Aorta (tissue), 5 donors: ENCODE measurements around the gene SLC25A26. TPM values are rescaled to one million over a fixed set of nuclear protein-coding genes. Genes with fewer than 3 reads are reported as not detected.
A peak's percentile ranks its signal among the peaks of the same experiment; 100 is the strongest.

Experiments
- ATAC-seq: fragments of 200-7000 bp; cut with Tn5 transposase; one replicate; pipeline ENCODE4 v1.9.1; 2022; ENCODE audit warnings: moderate library complexity; ENCODE audit not compliant: low FRiP score
- DNase-seq, 2 donors: peaks; one replicate each; pipeline ENCODE4 v3.0.0-alpha.2; 2020
- H3K27ac ChIP-seq, 2 donors: one replicate each; pipeline ENCODE4 v1.5.1; 2013; ENCODE audit warnings: low read length in 2 of 2, mild to moderate bottlenecking in 2 of 2, moderate library complexity in 2 of 2, control low read depth in 1 of 2, inconsistent platforms in 1 of 2, low read depth in 1 of 2
- H3K27me3 ChIP-seq, 2 donors: one replicate each; pipeline ENCODE4 v1.6.1; 2013; ENCODE audit warnings: control low read depth in 1 of 2, low read length in 1 of 2, mild to moderate bottlenecking in 1 of 2, moderate library complexity in 1 of 2; ENCODE audit not compliant: insufficient read depth in 2 of 2, control insufficient read depth in 1 of 2
- H3K36me3 ChIP-seq, 2 donors: one replicate each; pipeline ENCODE4 v1.6.1; 2013; ENCODE audit warnings: control low read depth in 1 of 2, low read length in 1 of 2, mild to moderate bottlenecking in 1 of 2; ENCODE audit not compliant: insufficient read depth in 2 of 2, control insufficient read depth in 1 of 2
- H3K4me1 ChIP-seq, 2 donors: one replicate each; pipeline ENCODE4 v1.6.1; 2013; ENCODE audit warnings: low read length in 2 of 2, control low read depth in 1 of 2, mild to moderate bottlenecking in 1 of 2, moderate library complexity in 1 of 2; ENCODE audit not compliant: insufficient read depth in 2 of 2, control insufficient read depth in 1 of 2
- H3K4me3 ChIP-seq, 2 donors: one replicate each; pipeline ENCODE4 v1.5.1; 2013; ENCODE audit warnings: low read length in 2 of 2, control low read depth in 1 of 2, mild to moderate bottlenecking in 1 of 2
- H3K9me3 ChIP-seq: one replicate; pipeline ENCODE4 v1.6.1; 2013; ENCODE audit warnings: mild to moderate bottlenecking, low read length; ENCODE audit not compliant: control insufficient read depth
- WGBS, 2 donors: extraction: QIAGEN DNeasy Blood & Tissue Kit; methylation state at CpG; one replicate each; pipeline ENCODE4 v1.1.7; 2013; 5-methylcytosine and 5-hydroxymethylcytosine counted together
- intact Hi-C, 2 donors: fragments of 100-400 bp; cut with DNase I; formaldehyde crosslinking; loops; one replicate each; pipeline versions ENCODE4 v1.14.2 to v1.15.0; 2022
- polyA plus RNA-seq, 2 donors: library from polyadenylated mRNA; stranded (reverse); fragments of 200-250 nt; gene quantifications; one replicate each; pipeline ENCODE4 v1.2.3, GENCODE V29; 2013
- total RNA-seq, 2 donors: library from RNA; stranded (reverse); fragmentation: NEBNext Ultra II Directional; extraction: Animal tissue kit (Norgen Biotek cat#: 25700); gene quantifications; one replicate each; pipeline ENCODE4 v1.2.1, GENCODE V29; 2021
- donor health status: healthy with polysubstance abuse.
- donor health status: Bipolar disorder and iron deficiency.
- donor health status: DM: no; HTN: no; CAD: no.
- donor health status: DM: no; HTN: no; CAD: no.
- donor health status: DM: yes; HTN: yes; CAD: no.

SLC25A26 gene
- total and polyA plus RNA-seq, 4 donors: 14.9 to 17.5 (median 16.7) TPM

DNA sequence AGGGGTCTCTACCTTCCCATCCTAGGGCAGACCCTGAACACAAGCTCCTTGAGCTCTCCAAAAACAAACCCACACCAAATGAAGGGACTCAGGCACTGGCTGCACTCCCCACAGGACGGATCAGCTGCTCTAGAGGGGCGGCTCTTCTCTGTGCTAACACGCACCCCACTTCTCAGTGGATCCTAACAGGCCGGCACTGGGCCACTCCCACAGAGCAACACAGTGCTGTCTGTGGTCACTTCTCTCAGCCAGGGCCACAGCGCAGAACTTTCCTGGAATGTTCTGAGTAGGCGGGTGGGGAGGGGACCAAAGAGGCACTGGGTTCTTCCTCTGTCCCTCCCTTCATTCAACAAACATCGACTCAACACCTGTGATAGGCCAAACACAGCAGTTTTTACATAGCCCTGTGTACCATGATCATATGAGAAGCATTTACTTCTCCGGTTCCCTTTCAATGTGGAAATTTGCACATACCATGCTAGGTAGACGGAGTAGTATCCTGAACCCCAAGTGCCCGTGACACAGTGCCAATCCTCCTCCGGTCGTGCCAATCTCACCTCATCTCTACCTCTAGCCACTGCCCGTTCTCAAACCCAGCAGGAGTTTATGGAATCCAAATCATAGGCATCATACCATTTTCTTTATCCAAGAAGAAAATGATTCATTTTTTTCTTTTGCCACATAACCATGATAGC is 181.9 kb downstream of the SLC25A26 start:
- 39 to 44% methylated on average over 13 of the region's 13 CpGs for WGBS, 2 donors
- intact Hi-C loops: loop anchor here (10.0 kb wide), 4 partner anchors 128 to 222 kb away; no protein-coding TSS in a partner anchor
- Histone ChIP-seq H3K36me3 (no peaks in the 10 kb centered on the region), H3K4me1 (peaks cover 0 to 4% of the 10 kb centered on the region in 2 donors), H3K9me3 (no peaks in the 10 kb centered on the region), H3K27ac (peak overlapping the region in 1 of 2 donors; percentile 53), H3K27me3 (no peaks in the 10 kb centered on the region), H3K4me3 (no peak overlapping the region)
- ATAC-seq (peak; percentile 36), DNase-seq (no peak)

DNA sequence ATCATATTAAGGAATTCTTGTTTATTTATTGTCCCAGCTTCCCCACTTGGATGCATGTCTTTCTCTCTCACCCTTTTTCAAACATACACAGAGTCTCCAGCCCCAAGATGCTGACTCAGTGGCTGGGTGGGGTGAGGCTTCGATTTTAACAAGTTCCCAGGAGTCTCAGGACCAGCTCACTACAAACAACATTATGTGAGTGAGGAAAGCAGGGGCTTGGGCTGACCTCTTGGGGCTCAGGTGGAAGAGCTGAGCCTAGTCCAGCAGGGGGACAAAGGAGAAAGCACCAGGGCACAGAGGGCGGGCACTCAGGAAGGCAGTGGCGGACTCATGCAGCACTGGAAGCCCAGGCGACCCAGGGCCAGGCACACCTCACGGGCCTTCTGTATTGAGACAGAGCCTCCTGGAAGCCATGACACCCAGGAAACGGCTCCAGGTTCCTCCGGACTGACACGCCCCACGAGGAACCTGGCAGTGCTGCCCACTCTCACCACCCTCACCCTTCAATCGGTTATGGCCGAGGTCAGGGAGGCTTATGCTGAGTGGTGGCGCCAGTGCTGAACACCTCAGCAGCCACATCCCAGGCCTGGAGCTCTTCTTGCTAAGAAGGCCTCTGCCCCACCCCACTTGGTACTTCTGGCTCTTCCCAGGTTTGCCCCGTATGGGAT is 182.7 kb downstream of the SLC25A26 start:
- no peaks in the 10 kb centered on the region for H3K36me3 ChIP-seq
- no peak overlapping the region for H3K4me3 ChIP-seq
- peak overlapping the region in 1 of 2 donors; percentile 11 for H3K27ac ChIP-seq
- H3K27me3 ChIP-seq: no peaks in the 10 kb centered on the region
- ATAC-seq (no peak), DNase-seq (no peak)
- 66 to 73% methylated on average over 13 of the region's 13 CpGs for WGBS, 2 donors
- peaks cover 0 to 4% of the 10 kb centered on the region in 2 donors for H3K4me1 ChIP-seq
- intact Hi-C loops: loop anchor here (10.0 kb wide), 4 partner anchors 129 to 221 kb away; no protein-coding TSS in a partner anchor
- no peaks in the 10 kb centered on the region for H3K9me3 ChIP-seq

- DNase-seq: no peak
These were observed 183.4 kb downstream of the SLC25A26 start for GRCh38 chr3:66404197-66404596.

DNA sequence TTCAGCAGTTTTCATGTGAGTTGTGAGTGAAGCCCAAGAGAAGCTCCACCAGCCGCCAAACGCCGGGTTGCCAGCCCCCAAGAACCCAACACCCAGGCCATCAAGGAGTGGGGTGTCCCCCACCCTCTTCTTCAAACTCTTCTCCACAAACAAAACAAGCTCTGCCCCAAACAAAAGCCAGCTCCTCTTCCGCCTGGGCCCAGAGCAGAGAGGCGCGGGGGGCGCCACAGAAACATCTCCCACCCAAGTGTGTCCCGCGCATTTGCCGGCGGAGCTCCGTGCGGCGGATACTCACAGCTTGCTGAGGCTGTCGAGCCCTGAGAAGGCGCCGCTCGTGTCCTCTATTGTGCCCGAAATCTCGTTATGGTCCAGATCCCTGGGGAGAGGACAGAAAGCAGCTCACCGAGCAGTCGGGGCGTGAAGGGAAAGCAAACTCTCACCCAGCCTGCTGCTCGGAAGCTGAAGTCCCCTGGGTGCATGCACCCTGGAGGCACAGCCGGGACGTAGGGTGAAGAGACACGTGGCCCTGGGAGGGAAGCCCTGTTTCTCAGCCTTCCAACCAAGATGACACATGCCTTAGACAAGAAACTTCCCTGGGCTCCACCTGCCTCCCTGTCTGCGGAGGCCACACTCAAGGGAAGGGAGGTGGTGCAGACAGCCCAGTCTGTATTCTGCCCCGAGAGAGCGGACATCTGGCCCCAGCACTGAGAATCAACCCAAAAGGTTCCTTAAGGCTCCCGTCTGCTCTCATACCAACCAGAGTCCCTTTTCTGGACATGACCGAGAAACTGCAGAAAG is 184.3 kb downstream of the SLC25A26 start:
- 71% methylated on average over 32 of the region's 32 CpGs for WGBS, 2 donors
- intact Hi-C loops: loop anchor here (5.0 to 10.0 kb wide), 7 partner anchors 37 to 412 kb away; no protein-coding TSS in a partner anchor
- no peaks in the 10 kb centered on the region for H3K9me3 ChIP-seq
- DNase-seq (no peak), ATAC-seq (no peak)
- no peaks in the 10 kb centered on the region for H3K27me3 ChIP-seq
- H3K36me3 ChIP-seq: peaks cover 0 to 2% of the 10 kb centered on the region in 2 donors
- no peak overlapping the region for H3K4me3 ChIP-seq
- peak overlapping the region; percentile 3 to 90 for H3K27ac ChIP-seq
- H3K4me1 ChIP-seq: peaks cover 0 to 4% of the 10 kb centered on the region in 2 donors

More at GRCh38 chr3:66404197-66404596, 183.4 kb downstream of the SLC25A26 start:
- Histone ChIP-seq H3K4me3 (no peak overlapping the region), H3K36me3 (no peaks in the 10 kb centered on the region), H3K4me1 (peaks cover 0 to 4% of the 10 kb centered on the region in 2 donors), H3K9me3 (no peaks in the 10 kb centered on the region), H3K27me3 (no peaks in the 10 kb centered on the region), H3K27ac (no peak overlapping the region)
- intact Hi-C loops: loop anchor here (10.0 kb wide), 4 partner anchors 129 to 221 kb away; no protein-coding TSS in a partner anchor
- 37 to 47% methylated on average over 15 of the region's 15 CpGs for WGBS, 2 donors
- no peak for ATAC-seq

GRCh38 chr3:66405701-66406091 is 184.9 kb downstream of the SLC25A26 start:
- H3K4me1 ChIP-seq: peaks cover 0 to 4% of the 10 kb centered on the region in 2 donors
- 7 to 12% methylated on average over 11 of the region's 11 CpGs for WGBS, 2 donors
- ATAC-seq: peak; percentile 50
- peaks cover 0 to 2% of the 10 kb centered on the region in 2 donors for H3K36me3 ChIP-seq
- H3K27ac ChIP-seq: peak overlapping the region; percentile 54 to 90
- no peak overlapping the region for H3K4me3 ChIP-seq
- intact Hi-C loops: loop anchor here (2.0 to 10.0 kb wide), 8 partner anchors 37 to 412 kb away; partner anchors contain the start of gene LRIG1 (in 1 of the 2)
- no peaks in the 10 kb centered on the region for H3K27me3 ChIP-seq
- H3K9me3 ChIP-seq: no peaks in the 10 kb centered on the region
- DNase-seq: peak; percentile 84 to 88

DNA sequence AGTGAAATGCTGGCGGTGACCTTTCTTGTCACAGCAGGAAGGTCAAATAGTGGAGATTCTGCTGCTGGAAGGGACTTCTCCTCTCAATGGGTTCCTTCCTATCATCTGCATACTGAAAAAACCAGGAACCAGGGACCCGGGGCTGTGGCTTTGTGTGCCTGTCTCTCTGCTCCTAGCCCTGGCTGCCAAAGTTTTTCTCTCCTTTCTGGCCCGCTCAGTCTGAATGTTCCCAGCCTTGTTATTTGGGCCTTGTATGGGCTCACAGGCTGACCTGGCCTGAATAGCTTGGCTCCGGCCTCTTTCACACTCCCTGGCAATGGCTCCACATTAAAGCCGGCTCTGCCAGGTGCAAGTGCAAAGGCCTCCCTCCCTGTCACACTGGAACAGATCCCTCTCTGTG is 185.4 kb downstream of the SLC25A26 start:
- ATAC-seq: peak; percentile 71
- intact Hi-C loops: loop anchor here (2.0 to 10.0 kb wide), 8 partner anchors 36 to 411 kb away; partner anchors contain the start of gene LRIG1 (in 1 of the 2)
- Histone ChIP-seq H3K27me3 (no peaks in the 10 kb centered on the region), H3K4me3 (no peak overlapping the region), H3K36me3 (peaks cover 0 to 2% of the 10 kb centered on the region in 2 donors), H3K4me1 (peaks cover 0 to 2% of the 10 kb centered on the region in 2 donors), H3K27ac (peak overlapping the region; percentile 54 to 90), H3K9me3 (no peaks in the 10 kb centered on the region)
- 18 to 20% methylated on average over 5 of the region's 5 CpGs for WGBS, 2 donors
- DNase-seq: no peak

- no peaks in the 10 kb centered on the region for H3K9me3 ChIP-seq
- no peak for DNase-seq
- H3K4me3 ChIP-seq: no peak overlapping the region
- intact Hi-C loops: loop anchor here (2.0 to 10.0 kb wide), 8 partner anchors 35 to 410 kb away; partner anchors contain the start of gene LRIG1 (in 1 of the 2)
- no peak for ATAC-seq
- no peaks in the 10 kb centered on the region for H3K4me1 ChIP-seq
- H3K36me3 ChIP-seq: peaks cover 1 to 2% of the 10 kb centered on the region in 2 donors
- WGBS, 2 donors: 36 to 37% methylated on average over 17 of the region's 17 CpGs
- peak overlapping the region in 1 of 2 donors; percentile 90 for H3K27ac ChIP-seq
- no peaks in the 10 kb centered on the region for H3K27me3 ChIP-seq
These were observed 186.2 kb downstream of the SLC25A26 start for GRCh38 chr3:66406831-66407610.
